IPS-NIHi7 (cell line): ENCODE data around the gene FAIM2.

Experiments
- DNase-seq: peaks from one replicate; pipeline ENCODE4 v3.0.0; 2012; ENCODE audit warnings: mixed read lengths; ENCODE audit errors: extremely low spot score

FAIM2 gene

GRCh38 chr12:49917788-49918173 is 14.1 kb upstream of the FAIM2 start:
- DNase-seq: no peak

- no peak for DNase-seq
Measured at GRCh38 chr12:49917166-49917787, 13.6 kb upstream of the FAIM2 start.

- no peak for DNase-seq
Measured at GRCh38 chr12:49916129-49916919, 12.6 kb upstream of the FAIM2 start.

- no peak for DNase-seq
Measured at GRCh38 chr12:49912345-49913255, 8.9 kb upstream of the FAIM2 start.

GRCh38 chr12:49911213-49911605 is 7.5 kb upstream of the FAIM2 start:
- no peak for DNase-seq

- DNase-seq: peak; percentile 31
Measured at GRCh38 chr12:49910331-49911212, 6.9 kb upstream of the FAIM2 start.

- peak; percentile 75 for DNase-seq
Measured at GRCh38 chr12:49909826-49910225, 6.1 kb upstream of the FAIM2 start.

GRCh38 chr12:49909356-49909755 is 5.7 kb upstream of the FAIM2 start:
- no peak for DNase-seq

GRCh38 chr12:49907352-49907751 is 3.7 kb upstream of the FAIM2 start:
- no peak for DNase-seq

- no peak for DNase-seq
Measured at GRCh38 chr12:49905718-49906314, 2.1 kb upstream of the FAIM2 start.

- DNase-seq: no peak
Measured at GRCh38 chr12:49904601-49905000, 901 bp upstream of the FAIM2 start.

GRCh38 chr12:49903351-49903699 is 375 bp downstream of the FAIM2 start:
- no peak for DNase-seq

GRCh38 chr12:49902399-49903350 is 1.0 kb downstream of the FAIM2 start:
- DNase-seq: peak; percentile 56

GRCh38 chr12:49901986-49902385 is 1.7 kb downstream of the FAIM2 start:
- no peak for DNase-seq

GRCh38 chr12:49901026-49901425 is 2.7 kb downstream of the FAIM2 start:
- DNase-seq: no peak

GRCh38 chr12:49900371-49900770 is 3.3 kb downstream of the FAIM2 start:
- no peak for DNase-seq

GRCh38 chr12:49899921-49900320 is 3.8 kb downstream of the FAIM2 start:
- DNase-seq: no peak

GRCh38 chr12:49899286-49899843 is 4.3 kb downstream of the FAIM2 start:
- no peak for DNase-seq

GRCh38 chr12:49897276-49897675 is 6.4 kb downstream of the FAIM2 start:
- DNase-seq: no peak

GRCh38 chr12:49895773-49896172 is 7.9 kb downstream of the FAIM2 start:
- DNase-seq: peak; percentile 33
